ENCODE results near the gene TPO. TPM values are rescaled to one million over a fixed set of nuclear protein-coding genes. Genes with fewer than 3 reads are reported as not detected.

Gene TPO
- 1,000 to 10,000 TPM; 4,215 to 7,965 (median 5,966) TPM for total RNA-seq

- TF ChIP-seq POLR2A (IDR thresholded peaks at IDR 0.05): peak; percentile 58 to 99
- TF ChIP-seq CTCF (IDR thresholded peaks at IDR 0.05): no peak
- WGBS, 2 donors: 24 to 45% methylated on average over 15 of the region's 15 CpGs
- Histone ChIP-seq H3K9me3 (no peaks in the 10 kb centered on the region), H3K4me1 (peaks cover 32 to 39% of the 10 kb centered on the region in 2 donors), H3K4me3 (replicated peaks in 1 of 3) (peak within 1 kb of the TSS; percentile 66 to 73 (median 72)), H3K27me3 (no peaks in the 10 kb centered on the region), H3K36me3 (peaks cover 21 to 37% of the 10 kb centered on the region in 2 donors), H3K27ac (peak within 1 kb of the TSS; percentile 94 to 98 (median 94))
- intact Hi-C loops (cut with DNase I): no loop called here
- peak; percentile 97 to 98 for DNase-seq
These were observed at the start of gene TPO for GRCh38 chr2:1413156-1413710. TPO (plus strand) TSS chr2:1413463; CDS start chr2:1414409, 946 bp downstream.

GRCh38 chr2:1366546-1367134 lies 46.6 kb upstream of the TPO start:
- Histone ChIP-seq H3K9me3 (no peaks in the 10 kb centered on the region), H3K36me3 (no peaks in the 10 kb centered on the region), H3K27ac (peak overlapping the region in 2 of 3 donors; percentile 53 to 59), H3K4me3 (replicated peaks in 1 of 3) (no peak overlapping the region), H3K4me1 (peaks cover 10% of the 10 kb centered on the region in 2 donors), H3K27me3 (no peaks in the 10 kb centered on the region)
- intact Hi-C loops (cut with DNase I): no loop called here
- WGBS, 2 donors: 42 to 49% methylated on average over 18 to 20 of the region's 20 CpGs
- no peak for TF ChIP-seq CTCF (IDR thresholded peaks at IDR 0.05)
- peak in 1 of 2 donors; percentile 60 for TF ChIP-seq POLR2A (IDR thresholded peaks at IDR 0.05)
- peak; percentile 98 to 99 for DNase-seq

- peaks cover 10% of the 10 kb centered on the region in 2 donors for H3K4me1 ChIP-seq
- no peaks in the 10 kb centered on the region for H3K9me3 ChIP-seq
- no peak for TF ChIP-seq CTCF (IDR thresholded peaks at IDR 0.05)
- TF ChIP-seq POLR2A (IDR thresholded peaks at IDR 0.05): no peak
- H3K27ac ChIP-seq: no peak overlapping the region
- WGBS, 2 donors: 81 to 83% methylated on average over 9 of the region's 9 CpGs
- no peaks in the 10 kb centered on the region for H3K27me3 ChIP-seq
- DNase-seq: no peak
- H3K4me3 ChIP-seq (replicated peaks in 1 of 3): no peak overlapping the region
- no peaks in the 10 kb centered on the region for H3K36me3 ChIP-seq
- intact Hi-C loops (cut with DNase I): no loop called here
These were observed 45.7 kb upstream of the TPO start for GRCh38 chr2:1367601-1368000.

GRCh38 chr2:1369905-1370304 lies 43.4 kb upstream of the TPO start:
- WGBS, 2 donors: 88 to 93% methylated on average over 10 of the region's 10 CpGs
- H3K9me3 ChIP-seq: no peaks in the 10 kb centered on the region
- intact Hi-C loops (cut with DNase I): no loop called here

More at GRCh38 chr2:1369905-1370304, 43.4 kb upstream of the TPO start:
- no peak for TF ChIP-seq CTCF (IDR thresholded peaks at IDR 0.05)
- TF ChIP-seq POLR2A (IDR thresholded peaks at IDR 0.05): no peak
- Histone ChIP-seq H3K27ac (no peak overlapping the region), H3K4me1 (peaks cover 10% of the 10 kb centered on the region in 2 donors), H3K36me3 (no peaks in the 10 kb centered on the region), H3K27me3 (no peaks in the 10 kb centered on the region), H3K4me3 (replicated peaks in 1 of 3) (no peak overlapping the region)
- no peak for DNase-seq

Measured in thyroid gland (tissue), 4 donors.